Hindlimb muscle (tissue), 1 donor: ENCODE data around the gene RAB40B. TPM values are rescaled to one million over a fixed set of nuclear protein-coding genes. Genes with fewer than 3 reads are reported as not detected.
"Not testable (repeated sequence)": the region's sequence is repeated elsewhere in the genome, so short reads cannot be mapped to it uniquely, and the experiment has no call there.

Experiments
- DNase-seq: peaks from one replicate; pipeline ENCODE4 v3.0.0-alpha.2; 2013
- polyA plus RNA-seq: library from polyadenylated mRNA; unstranded; fragments of 120-200 nt; gene quantifications from one replicate; pipeline ENCODE4 v1.2.1, GENCODE V29; 2013; ENCODE audit not compliant: insufficient read length

Gene RAB40B
- polyA plus RNA-seq, 1 donor: 87.4 TPM

DNA sequence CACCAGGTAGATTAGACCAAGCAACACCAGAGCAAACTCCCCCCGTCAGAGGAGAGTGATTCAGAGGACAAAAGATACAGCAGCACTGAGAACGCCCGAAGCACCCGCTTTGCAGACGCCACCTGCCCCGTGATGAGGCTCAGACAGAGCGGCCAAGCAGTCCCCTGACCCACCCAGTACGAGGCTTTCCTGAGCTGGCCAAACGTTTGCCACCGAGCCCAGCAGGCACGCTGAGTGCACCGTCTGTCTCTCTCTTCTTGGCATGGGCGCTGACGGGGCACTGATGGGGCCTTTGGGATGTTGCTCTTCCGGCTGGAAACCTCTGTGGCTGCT lies 30.9 kb downstream of the RAB40B start:
- DNase-seq: no peak

DNA sequence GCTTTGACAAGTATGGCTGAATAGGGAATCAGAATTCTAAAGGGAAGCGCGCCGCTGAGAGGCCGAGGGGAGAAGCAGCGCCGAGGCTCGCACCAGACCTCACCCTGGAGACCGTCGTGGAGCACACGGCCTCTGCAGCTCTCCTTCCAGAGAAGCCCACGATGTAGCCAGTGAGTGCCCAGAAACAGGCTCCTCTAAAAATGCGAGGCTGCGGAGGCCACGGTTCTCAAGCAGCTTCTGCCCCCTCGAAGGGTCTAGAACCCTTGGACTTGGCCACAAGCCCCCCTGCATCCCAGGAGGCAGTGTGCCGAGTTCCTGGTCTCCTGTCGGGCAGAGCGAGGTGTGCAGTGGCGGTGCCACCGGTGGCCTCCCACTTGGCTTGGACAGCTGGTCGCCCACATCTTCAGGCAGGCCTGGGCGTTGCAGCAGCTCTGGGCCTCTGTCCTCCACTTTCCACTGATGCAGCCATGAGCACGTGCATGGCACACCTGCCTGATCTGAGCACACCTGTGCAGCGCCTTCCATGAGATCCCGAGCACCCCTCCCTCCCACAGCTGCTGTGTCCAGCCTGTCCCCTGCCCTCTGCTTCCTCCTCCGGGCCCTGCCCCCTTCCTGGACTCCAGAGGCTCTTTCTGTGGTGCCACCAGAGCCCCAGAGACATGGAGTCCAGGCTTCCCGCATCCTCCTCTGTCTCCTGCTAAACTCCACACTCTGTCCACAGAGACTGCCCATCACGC lies 31.4 kb downstream of the RAB40B start:
- DNase-seq: no peak

DNA sequence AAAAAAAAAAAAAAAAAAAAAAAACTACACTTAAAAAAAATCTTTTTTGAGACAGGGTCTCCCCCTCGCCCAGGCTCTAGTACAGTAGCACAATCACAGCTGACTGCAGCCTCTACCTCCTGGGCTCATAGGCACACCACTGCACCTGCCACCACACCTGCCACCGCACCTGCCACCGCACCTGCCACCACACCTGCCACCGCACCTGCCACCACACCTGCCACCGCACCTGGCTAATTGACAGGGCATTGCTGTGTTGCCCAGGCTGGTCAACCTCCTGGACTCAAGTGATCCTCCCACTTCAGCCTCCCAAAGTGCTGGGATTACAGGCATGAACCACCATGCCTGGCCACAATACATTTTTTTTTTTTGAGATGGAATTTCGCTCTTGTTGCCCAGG lies 32.6 kb downstream of the RAB40B start:
- DNase-seq: no peak

DNA sequence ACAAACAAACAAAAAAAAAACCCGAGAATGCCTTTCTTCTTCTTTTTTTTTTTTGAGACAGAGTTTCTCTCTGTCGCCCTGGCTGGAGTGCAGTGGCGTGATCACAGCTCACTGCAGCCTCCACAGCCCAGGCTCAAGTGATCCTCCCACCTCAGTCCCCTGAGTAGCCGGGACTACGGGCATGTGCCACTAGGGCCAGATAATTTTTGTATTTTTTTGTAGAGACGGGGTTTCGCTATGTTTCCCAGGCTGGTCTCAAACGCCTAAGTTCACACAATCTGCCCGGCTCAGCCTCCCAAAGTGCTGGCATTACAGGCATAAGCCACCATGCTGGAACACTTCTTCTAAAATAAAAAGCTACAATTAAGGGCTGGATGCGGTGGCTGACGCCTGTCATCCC lies 33.3 kb downstream of the RAB40B start:
- no peak for DNase-seq

DNA sequence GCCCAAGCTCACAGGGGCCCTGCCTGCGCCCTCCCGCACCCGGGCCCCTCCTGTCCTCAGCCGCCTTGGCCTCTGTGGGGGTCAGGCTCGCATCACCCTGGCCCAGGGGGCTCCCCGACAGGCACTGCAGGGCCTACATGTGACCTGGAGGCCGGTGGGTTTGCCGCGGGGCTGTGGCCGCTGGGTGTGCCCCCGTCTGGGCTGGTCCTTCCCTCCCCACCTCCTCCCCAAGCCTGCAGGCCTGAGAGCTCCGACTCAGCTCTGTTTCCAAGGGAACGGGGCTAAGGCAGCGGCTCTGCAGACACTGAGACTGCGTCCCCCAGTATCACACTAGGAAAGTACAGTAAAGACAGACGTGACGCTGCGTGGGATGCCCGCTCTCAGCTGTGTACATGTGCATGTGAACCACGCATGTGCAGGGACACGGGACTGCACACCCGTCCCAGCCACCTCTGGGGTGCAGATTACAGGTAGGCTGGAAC lies 33.8 kb downstream of the RAB40B start:
- no peak for DNase-seq

DNA sequence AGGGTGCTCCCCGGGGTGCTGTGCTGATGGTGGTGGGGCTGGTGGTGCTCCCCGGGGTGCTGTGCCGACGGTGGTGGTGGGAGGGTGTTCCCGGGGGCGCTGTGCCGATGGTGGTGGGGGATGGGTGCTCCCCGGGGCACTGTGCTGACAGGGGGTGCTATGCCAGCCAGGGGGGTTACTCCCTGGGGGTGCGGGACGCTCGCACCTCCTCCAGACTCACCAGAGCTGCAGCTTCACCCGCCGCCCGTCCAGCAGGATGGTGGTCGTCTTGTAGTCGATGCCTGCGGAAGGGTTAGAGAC lies 34.3 kb downstream of the RAB40B start:
- DNase-seq: no peak

DNA sequence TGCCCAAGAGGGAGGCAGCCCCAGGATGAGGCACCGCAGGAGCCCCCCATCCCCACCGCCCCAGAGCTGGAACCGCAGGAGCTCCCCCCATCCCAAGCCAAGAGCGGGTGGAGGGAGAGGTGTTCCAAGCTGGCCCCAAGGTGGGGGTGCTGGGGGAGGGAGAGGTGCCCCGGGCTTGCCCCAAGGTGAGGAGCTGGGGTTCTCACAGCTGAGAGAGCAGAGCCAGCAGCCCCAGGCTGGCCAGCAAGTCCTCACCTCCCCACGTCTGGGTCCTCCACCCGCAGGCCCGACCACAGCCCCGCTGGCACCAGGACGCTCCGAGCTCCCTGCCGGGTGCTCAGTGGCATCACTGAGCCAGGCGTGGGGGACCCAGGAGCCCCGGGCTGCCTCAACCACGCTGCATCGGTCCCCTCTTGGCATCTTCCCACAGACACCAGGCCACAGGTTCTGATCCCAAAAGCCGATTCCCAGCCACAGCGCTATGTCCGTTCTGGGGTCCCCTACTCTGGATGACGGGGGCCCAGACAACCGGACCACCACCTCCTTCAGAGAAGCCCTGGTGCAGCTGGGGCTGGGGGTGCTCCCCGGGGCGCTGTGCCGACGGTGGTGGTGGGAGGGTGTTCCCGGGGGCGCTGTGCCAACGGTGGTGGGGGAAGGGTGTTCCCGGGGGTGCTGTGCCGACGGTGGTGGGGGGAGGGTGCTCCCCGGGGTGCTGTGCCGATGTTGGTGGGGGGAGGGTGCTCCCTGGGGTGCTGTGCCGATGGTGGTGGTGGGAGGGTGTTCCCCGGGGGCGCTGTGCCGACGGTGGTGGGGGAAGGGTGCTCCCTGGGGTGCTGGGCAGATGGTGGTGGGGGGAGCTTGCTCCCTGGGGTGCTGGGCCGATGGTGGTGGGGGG lies 34.9 kb downstream of the RAB40B start:
- DNase-seq: no peak

DNA sequence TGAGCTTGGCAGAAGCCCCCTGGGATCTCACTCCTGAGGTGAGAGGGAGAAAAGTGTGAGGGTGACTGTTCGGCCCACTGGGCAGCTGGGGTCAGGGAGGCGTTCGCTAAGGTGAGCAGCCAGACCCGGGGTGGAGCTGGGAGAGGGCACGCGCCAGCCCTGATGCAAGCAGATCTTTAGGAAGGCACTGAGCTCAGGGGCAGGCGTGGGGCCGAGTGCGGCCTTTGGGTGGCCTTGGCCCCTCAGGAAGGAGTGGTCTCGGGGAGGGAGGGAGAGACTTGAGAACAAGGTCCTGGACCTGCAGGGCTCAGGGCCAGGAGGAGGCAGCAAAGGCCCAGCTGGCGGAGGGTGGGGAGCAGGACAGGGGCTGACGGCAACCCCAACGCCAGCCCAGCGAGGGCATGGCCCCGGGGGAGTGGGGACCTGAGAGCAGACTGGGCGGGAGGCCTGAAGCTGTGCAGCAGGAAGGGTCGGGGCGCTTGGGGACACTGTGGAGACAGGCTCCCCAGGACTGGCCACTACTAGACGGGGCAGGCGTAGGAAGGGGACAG lies 35.7 kb downstream of the RAB40B start:
- no peak for DNase-seq

DNA sequence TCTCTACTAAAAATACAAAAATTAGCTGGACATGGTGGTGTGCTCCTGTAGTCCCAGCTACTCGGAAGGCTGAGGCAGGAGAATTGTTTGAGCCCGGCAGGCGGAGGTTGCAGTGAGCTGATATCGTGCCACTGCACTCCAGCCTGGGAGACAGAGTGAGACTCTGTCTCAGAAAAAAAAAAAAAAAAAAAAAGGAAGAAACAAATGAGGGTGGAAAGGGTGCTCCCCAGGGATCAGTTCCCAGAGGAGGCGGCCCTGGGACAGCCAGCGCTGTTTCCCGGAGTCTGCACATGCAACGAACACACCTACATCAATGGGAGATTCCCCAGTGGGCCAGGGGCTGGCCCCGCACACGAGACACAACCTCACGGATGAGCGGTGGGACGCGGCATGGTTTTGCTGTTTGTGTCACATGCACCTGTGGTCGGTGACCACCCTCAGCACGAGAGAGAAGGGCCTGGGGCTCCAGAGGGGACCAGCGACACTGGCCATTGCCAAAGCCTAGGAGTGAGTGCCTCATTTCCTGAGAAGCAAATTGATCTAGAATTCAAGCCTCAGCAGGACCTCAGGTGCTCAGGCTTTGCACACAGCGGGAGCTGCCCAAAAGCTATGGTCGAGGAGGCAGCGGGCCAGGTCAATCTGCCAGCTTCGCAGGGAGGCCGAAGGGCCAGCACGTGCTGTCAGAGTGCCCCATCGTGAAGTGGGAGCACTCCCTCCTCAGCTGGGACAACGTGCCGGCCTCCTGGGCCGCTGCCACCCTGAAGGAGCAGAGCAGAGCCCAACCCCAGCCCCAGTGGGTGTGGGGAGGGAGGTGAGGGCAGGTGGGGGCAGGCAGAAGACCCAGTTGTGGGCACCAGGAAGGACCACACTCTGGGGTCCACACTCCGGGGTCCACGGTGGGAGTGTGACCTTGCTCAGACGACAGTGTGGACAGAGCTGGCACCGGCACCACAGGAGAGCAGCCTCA lies 36.5 kb downstream of the RAB40B start:
- no peak for DNase-seq

DNA sequence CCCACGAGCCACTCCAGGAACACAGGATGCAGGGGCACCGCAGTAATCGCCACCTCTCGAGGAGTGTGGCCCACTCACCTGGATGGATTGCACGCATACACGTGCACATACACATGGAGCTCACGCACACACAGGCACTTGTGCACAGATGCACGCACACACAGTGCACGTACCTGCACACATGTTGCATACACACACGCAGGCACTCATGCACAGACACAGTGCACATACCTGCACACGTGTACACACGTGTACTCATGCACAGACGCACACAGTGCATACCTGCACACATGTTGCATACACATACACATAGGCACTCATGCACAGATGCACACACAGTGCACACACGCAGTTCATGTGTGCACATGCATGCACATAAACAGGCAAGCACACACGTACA lies 38.6 kb downstream of the RAB40B start:
- DNase-seq: no peak

DNA sequence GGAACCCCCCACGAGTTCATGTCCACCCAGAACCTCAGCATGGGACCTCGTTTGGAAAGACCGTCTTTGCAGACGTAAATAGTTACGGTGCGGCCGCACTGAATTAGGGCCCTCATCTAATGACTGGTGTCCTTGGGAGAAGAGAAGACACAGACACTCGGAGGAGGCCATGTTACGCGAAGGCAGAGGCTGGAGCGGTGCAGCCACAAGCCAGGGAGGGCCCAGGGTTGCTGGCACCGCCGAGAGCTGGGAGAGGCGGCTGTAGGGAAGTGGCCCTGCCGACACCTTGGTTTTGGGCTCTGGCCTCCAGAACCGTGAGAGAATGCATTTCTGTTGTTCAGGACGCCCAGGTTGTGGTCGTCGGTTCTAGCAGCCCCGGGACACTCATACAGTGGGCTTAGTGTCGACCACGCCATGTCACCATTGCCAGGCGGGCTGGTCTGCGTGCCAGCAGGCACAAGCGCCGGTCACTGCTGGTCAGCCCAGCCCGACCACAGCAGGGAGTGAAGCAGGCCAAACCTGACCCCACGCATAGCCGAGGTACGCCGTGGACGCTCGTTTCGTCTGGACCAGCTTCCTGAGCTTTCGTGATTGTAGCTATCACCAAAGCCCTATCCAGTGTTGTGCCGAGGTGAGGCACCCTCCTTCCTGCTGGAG lies 39.6 kb downstream of the RAB40B start:
- no peak for DNase-seq

DNA sequence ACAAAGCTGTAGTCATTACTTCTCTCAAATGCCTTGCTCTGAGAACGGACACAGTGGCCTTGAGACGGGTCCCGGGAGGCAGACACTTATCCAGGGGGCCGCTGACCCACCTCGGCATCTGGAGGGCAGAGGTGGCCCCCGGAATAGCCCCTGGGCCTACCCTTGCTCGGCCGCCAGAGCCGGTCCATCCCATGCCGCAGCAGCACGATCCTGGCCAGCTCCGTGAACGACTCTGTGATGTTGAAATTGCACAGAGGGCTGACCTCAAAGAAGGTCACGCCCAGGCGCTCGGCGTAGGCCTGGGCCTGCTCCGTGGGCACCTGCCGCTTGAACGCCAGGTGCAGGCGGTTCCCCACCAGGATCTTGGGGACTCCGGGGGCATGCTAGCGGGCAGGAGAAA lies 40.2 kb downstream of the RAB40B start:
- DNase-seq: no peak

DNA sequence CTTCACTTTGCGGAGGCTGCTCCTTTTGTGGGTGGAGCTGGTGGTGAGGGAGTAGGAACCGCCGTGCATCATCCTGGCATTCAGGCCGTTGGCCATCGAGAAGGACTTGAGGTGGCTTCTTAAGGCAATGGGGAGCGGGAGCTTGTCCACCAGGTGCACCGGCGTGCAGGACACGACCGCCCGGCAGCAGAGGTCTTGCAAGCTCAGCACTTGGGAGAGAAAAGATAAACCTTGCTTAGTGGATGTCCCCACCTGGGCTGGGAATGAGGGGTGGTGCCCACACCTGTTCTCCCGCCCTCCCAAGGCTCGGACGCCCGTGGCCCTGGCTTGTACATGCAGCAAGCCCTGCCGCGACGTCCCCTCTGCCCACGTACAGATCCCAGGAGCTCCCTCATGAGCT lies 40.6 kb downstream of the RAB40B start:
- no peak for DNase-seq

DNA sequence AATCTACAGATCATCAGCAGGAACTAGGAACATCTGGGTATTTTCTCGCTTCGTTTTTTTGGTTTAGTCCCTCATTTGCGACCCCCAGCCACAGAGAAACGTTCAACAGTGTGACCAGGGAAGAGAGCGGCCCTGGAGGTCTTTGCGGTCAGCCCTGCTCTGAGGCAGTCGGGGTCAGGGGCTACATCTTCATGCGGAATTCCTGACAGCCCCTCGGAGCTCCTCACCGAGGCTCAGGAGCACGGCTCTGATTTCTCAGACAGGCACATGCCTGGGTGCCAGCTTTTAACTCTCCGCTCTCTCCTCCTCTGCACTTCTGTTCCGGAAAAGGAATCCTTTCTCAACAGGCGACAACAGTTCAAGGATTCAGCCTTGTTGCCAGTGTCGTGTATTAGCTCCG lies 42.2 kb downstream of the RAB40B start:
- DNase-seq: no peak

DNA sequence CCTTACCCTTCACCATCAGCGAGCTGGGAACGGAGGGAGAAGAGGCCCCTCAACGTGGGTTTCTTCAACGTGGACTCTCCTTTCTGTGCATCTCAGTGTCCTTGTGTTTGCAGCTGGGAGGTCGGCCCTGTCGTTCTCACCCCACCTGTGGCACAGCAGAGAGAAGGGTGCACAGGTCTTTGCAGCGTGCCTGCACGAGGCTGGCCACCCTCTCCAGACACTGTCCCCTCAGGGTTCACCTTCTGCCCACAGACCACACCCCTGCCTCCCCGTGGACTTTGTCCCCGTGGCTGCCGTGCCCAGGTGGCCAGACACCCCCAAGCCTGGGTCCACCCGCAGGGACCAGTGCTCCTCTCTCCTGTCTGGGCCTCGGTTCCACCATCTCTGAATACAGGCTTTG lies 43.0 kb downstream of the RAB40B start:
- DNase-seq: no peak

DNA sequence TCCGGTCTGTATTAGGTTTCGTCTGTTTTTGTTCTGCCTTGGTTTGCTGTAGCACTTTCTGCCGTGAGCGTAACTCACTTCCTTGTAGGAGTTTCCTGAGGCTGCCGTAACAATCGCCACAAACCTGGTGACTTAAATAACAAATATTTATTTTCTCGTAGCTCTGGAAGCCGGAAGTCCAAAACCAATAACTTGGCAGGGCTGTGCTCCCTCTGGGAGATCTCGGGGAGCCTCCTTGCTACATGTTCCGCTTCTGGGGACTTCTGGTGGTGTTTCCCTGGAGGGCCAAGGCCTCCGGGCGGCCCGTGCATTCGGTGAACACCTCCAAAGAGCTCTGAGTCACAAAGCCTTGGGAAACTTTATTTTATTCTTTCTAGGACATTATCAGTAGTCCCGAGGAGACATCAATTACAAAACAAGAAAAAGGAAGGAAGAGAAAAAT lies 43.4 kb downstream of the RAB40B start:
- DNase-seq: no peak

DNA sequence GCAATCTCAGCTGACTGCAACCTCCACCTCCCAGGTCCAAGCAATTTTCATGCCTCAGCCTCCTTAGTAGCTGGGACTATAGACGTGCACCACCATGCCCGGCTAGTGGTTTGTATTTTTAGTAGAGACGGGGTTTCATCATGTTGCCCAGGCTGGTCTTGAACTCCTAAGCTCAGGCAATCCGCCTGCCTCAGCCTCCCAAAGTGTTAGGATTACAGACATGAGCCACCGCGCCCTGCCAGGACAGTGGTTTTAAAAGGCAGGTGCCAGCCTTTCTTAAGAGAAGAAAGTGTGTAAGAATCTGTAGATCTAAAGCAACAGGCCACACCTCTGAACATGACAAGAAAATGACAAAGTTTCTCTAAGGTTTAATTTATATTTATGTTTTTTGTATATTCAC lies 43.9 kb downstream of the RAB40B start:
- DNase-seq: not testable (repeated sequence)

DNA sequence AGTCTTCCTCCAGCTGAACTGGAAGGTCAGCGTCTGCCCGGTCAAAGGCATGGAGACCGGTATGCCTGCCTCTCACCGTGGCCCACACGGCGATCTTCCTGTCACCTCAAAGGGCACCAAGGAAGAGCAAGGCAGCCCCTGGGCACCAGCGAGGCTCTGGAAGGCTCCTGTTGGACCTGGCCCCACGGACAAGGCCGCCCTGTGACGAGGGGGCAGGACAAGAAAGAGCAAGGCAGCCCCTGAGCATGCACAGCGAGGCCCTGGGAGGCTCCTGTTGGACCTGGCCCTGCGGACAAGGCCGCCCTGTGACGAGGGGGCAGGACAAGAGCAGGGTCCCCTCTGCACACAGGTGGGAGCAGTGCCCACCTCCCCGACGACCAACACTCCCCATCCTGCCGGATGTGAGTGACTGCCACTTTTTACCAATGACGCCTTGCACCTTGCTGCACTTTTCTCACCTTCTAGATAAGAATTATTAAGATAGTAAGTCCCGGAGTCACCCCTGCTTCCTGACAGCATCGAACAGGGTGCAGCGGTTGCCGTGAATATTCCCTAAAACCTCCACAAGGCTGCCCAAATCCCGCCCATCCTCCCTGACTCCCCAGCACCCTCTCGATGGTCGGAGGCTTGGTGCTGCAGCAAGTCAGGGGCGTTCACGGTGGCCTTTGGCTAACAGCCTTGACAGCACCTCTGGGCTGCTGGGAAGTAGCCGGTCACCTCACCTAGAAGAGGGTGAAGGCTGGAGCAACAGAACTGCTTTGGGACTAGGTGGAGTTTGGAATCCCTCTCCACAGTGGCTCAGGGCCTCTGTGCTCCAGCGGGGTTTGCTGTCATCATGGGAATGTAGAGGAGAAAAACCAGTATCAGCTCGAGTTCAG lies 44.6 kb downstream of the RAB40B start:
- DNase-seq: no peak

DNA sequence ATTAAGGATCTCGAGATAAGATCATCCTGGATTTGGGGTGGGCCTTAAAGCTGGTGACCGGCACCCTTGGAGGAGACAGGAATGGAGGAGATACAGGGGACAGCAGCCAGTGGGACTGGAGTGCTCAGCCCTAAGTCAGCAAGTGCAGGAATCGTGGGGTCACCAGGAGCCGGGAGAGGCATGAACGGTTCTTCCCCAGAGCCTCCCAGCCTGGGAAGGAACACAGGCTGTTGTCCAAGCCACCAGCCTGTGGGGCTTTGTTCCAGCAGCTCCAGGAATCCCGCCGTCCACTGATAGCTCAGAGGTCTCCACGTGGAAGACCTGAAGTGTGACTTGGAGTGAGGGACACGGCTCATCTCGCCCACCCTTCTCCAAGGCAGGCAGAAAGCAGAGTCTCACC lies 47.8 kb downstream of the RAB40B start:
- no peak for DNase-seq

DNA sequence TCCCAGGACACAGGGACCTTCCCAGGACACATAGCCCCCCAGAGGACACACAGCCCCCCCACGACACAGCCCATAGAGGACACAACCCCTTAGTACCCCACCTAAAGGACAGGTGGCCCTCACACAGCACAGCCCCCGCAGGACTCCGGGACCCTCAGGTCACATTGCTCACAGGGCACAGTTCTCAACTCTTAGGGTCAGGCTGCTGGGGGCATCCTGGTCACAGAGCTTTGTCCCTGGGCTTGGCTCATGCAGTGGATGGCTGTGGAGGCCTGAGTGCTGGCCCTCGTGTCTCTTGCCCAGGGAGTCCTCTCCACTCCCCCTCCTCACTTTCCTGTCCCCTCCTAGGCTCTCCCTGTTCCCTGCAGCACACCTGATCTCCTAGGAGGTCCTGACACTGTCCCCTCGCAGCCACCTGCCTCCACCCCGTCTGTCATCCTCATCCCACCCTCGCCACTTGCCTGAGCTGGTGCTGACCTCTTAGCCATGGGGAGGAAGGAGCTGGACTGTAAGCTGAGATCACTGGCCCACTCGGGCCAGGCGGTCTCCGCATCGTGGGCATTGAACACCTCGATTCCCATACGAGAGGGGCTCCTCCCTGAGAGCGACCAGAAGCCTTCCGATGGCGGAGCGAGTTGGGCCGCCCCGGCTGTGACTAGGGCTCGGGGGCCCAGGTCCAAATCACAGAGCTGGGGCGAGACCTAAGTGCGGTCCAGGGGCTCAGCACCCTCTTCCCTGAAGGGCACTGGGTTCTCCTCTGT lies 48.8 kb downstream of the RAB40B start:
- no peak for DNase-seq
